H1 (cell line): ENCODE measurements around the gene OR5AS1. TPM values are rescaled to one million over a fixed set of nuclear protein-coding genes. Genes with fewer than 3 reads are reported as not detected.
"Not testable (repeated sequence)": the region's sequence is repeated elsewhere in the genome, so short reads cannot be mapped to it uniquely, and the experiment has no call there.

Experiments
- CTCF ChIA-PET: fragments of 300-600 bp; sonication (Branson Sonifier 250); formaldehyde crosslinking; loops from one replicate; lab custom pipeline; 2021; ENCODE audit not compliant: partially characterized antibody; lab: Charles Lee
- POLR2A ChIA-PET: fragments of 300-600 bp; sonication (Branson Sonifier 250); formaldehyde crosslinking; loops from one replicate; lab custom pipeline; 2021; ENCODE audit warnings: inconsistent platforms; ENCODE audit not compliant: partially characterized antibody; lab: Charles Lee
- DNase-seq, 2 experiments: peaks; one replicate each; pipeline versions ENCODE4 v3.0.0 to v3.0.0-alpha.2; 2010 to 2022; ENCODE audit warnings: low spot score in 2 of 2, low read depth in 1 of 2, mixed read lengths in 1 of 2
- FAIRE-seq: peaks from 2 replicates; lab custom pipeline; 2011; peaks lifted over from hg19 to GRCh38; lab: Jason Lieb, UNC
- H2AFZ ChIP-seq: 2 replicates; pipeline ENCODE4 v1.8.1; 2012; ENCODE audit warnings: low read length, inconsistent platforms
- H2AK5ac ChIP-seq: 2 replicates; pipeline ENCODE4 v1.6.1; 2013; ENCODE audit warnings: low read depth, low read length
- H2BK120ac ChIP-seq: replicated peaks from 2 replicates; pipeline ENCODE3; 2013; ENCODE audit warnings: low read depth, low read length, inconsistent platforms
- H2BK12ac ChIP-seq: 2 replicates; pipeline ENCODE4 v1.6.1; 2013; ENCODE audit warnings: low read depth, low read length
- H2BK15ac ChIP-seq: 2 replicates; pipeline ENCODE4 v1.6.1; 2013; ENCODE audit warnings: low read length
- H2BK20ac ChIP-seq: 2 replicates; pipeline ENCODE4 v1.6.1; 2013; ENCODE audit warnings: low read length
- H2BK5ac ChIP-seq: 2 replicates; pipeline ENCODE4 v1.6.1; 2013; ENCODE audit warnings: low read depth, low read length
- H3K14ac ChIP-seq: 2 replicates; pipeline ENCODE4 v1.6.1; 2013; ENCODE audit warnings: inconsistent platforms; ENCODE audit not compliant: insufficient read length
- H3K18ac ChIP-seq: 2 replicates; pipeline ENCODE4 v1.6.1; 2013; ENCODE audit warnings: low read length; ENCODE audit errors: extremely low read depth
- H3K23ac ChIP-seq: 2 replicates; pipeline ENCODE4 v1.6.1; 2013; ENCODE audit warnings: inconsistent platforms; ENCODE audit not compliant: insufficient read length
- H3K23me2 ChIP-seq: 2 replicates; pipeline ENCODE4 v1.6.1; 2013; ENCODE audit warnings: low read depth, low read length
- H3K27ac ChIP-seq: 2 replicates; pipeline ENCODE4 v1.6.1; 2011; ENCODE audit warnings: low read depth, low read length, inconsistent platforms
- H3K27me3 ChIP-seq, 4 experiments: replicated peaks in 1 of 4; 1 replicate in 1 of 4; 2 replicates in 3 of 4; pipeline versions ENCODE4 v1.6.1 to v1.8.1; 2011 to 2013; ENCODE audit warnings: low read length in 3 of 4, mild to moderate bottlenecking in 3 of 4, inconsistent platforms in 2 of 4, mixed read lengths in 2 of 4, moderate library complexity in 1 of 4; ENCODE audit not compliant: control insufficient read depth in 3 of 4, insufficient read depth in 3 of 4; ENCODE audit errors: extremely low read depth in 1 of 4
- H3K36me3 ChIP-seq, 4 experiments: 2 replicates each; pipeline versions ENCODE4 v1.6.1 to v1.8.1; 2011 to 2013; ENCODE audit warnings: mild to moderate bottlenecking in 4 of 4, low read length in 3 of 4, moderate library complexity in 2 of 4, control low read depth in 1 of 4, inconsistent platforms in 1 of 4; ENCODE audit not compliant: insufficient read depth in 4 of 4, control insufficient read depth in 2 of 4
- H3K4ac ChIP-seq: replicated peaks from 2 replicates; pipeline ENCODE3; 2013; ENCODE audit warnings: low read length, low read depth, mixed read lengths, inconsistent platforms; ENCODE audit not compliant: insufficient read length
- H3K4me1 ChIP-seq, 4 experiments: replicated peaks in 1 of 4; 1 replicate in 1 of 4; 2 replicates in 3 of 4; pipeline versions ENCODE4 v1.6.1 to v1.8.1; 2011 to 2013; ENCODE audit warnings: low read length in 3 of 4, inconsistent platforms in 2 of 4, mixed read lengths in 1 of 4; ENCODE audit not compliant: insufficient read depth in 4 of 4, control insufficient read depth in 3 of 4
- H3K4me2 ChIP-seq, 2 experiments: 2 replicates each; pipeline versions ENCODE4 v1.6.1 to v1.8.1; 2011 to 2013; ENCODE audit warnings: low read depth in 2 of 2, low read length in 2 of 2, control low read depth in 1 of 2, inconsistent platforms in 1 of 2, mild to moderate bottlenecking in 1 of 2; ENCODE audit not compliant: insufficient read depth in 1 of 2
- H3K4me3 ChIP-seq, 4 experiments: fragments of 200-600, 300-600 bp in 1 of 4; sonication (generic), shearing (Covaris generic), sonication (Bioruptor Twin) in 1 of 4; 2 replicates each; pipeline versions ENCODE4 v1.5.1 to v1.8.1; 2011 to 2016; ENCODE audit warnings: low read length in 4 of 4, low read depth in 3 of 4, control low read depth in 2 of 4, inconsistent platforms in 2 of 4, mild to moderate bottlenecking in 2 of 4, mixed read lengths in 1 of 4, moderate library complexity in 1 of 4; ENCODE audit not compliant: insufficient read depth in 2 of 4; ENCODE audit errors: extremely low read depth in 1 of 4
- H3K56ac ChIP-seq: replicated peaks from 2 replicates; pipeline ENCODE3; 2013; ENCODE audit warnings: low read depth, mild to moderate bottlenecking, mixed read lengths, low read length, inconsistent platforms; ENCODE audit not compliant: insufficient read length
- H3K79me1 ChIP-seq: 2 replicates; pipeline ENCODE4 v1.6.1; 2013; ENCODE audit warnings: low read depth, low read length, control low read depth
- H3K79me2 ChIP-seq, 2 experiments: 2 replicates each; pipeline versions ENCODE4 v1.6.1 to v1.8.1; 2012 to 2013; ENCODE audit warnings: low read length in 2 of 2, mild to moderate bottlenecking in 2 of 2, inconsistent platforms in 1 of 2; ENCODE audit not compliant: insufficient read depth in 2 of 2, control insufficient read depth in 1 of 2
- H3K9ac ChIP-seq, 4 experiments: replicated peaks in 1 of 4; 1 replicate in 1 of 4; 2 replicates in 3 of 4; pipeline versions ENCODE4 v1.6.1 to v1.8.1; 2011 to 2013; ENCODE audit warnings: low read depth in 3 of 4, low read length in 3 of 4, control low read depth in 2 of 4, mild to moderate bottlenecking in 2 of 4, moderate library complexity in 2 of 4, inconsistent platforms in 1 of 4; ENCODE audit errors: extremely low read depth in 1 of 4
- H3K9me3 ChIP-seq, 2 experiments: 2 replicates each; pipeline versions ENCODE4 v1.6.1 to v1.8.1; 2012 to 2013; ENCODE audit warnings: mild to moderate bottlenecking in 2 of 2, moderate library complexity in 2 of 2, control low read depth in 1 of 2, inconsistent platforms in 1 of 2, low read depth in 1 of 2, low read length in 1 of 2, mixed read lengths in 1 of 2; ENCODE audit not compliant: insufficient read depth in 2 of 2
- H4K20me1 ChIP-seq, 2 experiments: replicated peaks in 1 of 2; 2 replicates each; pipeline versions ENCODE3 to v1.8.1; 2011 to 2013; ENCODE audit warnings: inconsistent platforms in 2 of 2, low read length in 2 of 2, mild to moderate bottlenecking in 1 of 2; ENCODE audit not compliant: insufficient read depth in 2 of 2, control insufficient read depth in 1 of 2
- H4K5ac ChIP-seq: 2 replicates; pipeline ENCODE4 v1.6.1; 2013; ENCODE audit warnings: low read length, low read depth, mixed read lengths, inconsistent platforms; ENCODE audit not compliant: insufficient read length
- H4K8ac ChIP-seq: 2 replicates; pipeline ENCODE4 v1.8.0; 2013; ENCODE audit warnings: mild to moderate bottlenecking, moderate library complexity, low read length, inconsistent platforms; ENCODE audit not compliant: insufficient read depth; ENCODE audit errors: extremely low read depth
- H4K91ac ChIP-seq: replicated peaks from 2 replicates; pipeline ENCODE3; 2013; ENCODE audit warnings: low read length, mixed read lengths, inconsistent platforms; ENCODE audit not compliant: insufficient read length
- WGBS, 2 experiments: shearing (Covaris generic) in 1 of 2; methylation state at CpG; one replicate each; pipeline versions ENCODE4 v1.1.6 to v1.1.7; 2013 to 2015; ENCODE audit warnings: low lambda C conversion rate in 2 of 2, mixed read lengths in 2 of 2, inconsistent platforms in 1 of 2, low coverage in 1 of 2, missing lambda C conversion rate in 1 of 2; ENCODE audit not compliant: insufficient replicate concordance in 2 of 2, insufficient coverage in 1 of 2, insufficient read length in 1 of 2; ENCODE audit errors: extremely low coverage in 1 of 2, missing lambda C conversion rate in 1 of 2; 5-methylcytosine and 5-hydroxymethylcytosine counted together
- polyA plus RNA-seq, 7 experiments: library from polyadenylated mRNA; depleted of rRNA in 3 of 7; stranded (reverse) in 5 of 7; unstranded in 2 of 7; fragments of >200 nt in 5 of 7; fragments of 200-250 nt in 2 of 7; gene quantifications; 1 replicate in 5 of 7; 2 replicates in 1 of 7; 4 replicates in 1 of 7; pipeline versions ENCODE4 v1.2.1 to v1.2.3, GENCODE V29; 2011 to 2013; ENCODE audit warnings: missing spikeins in 2 of 7, mixed read lengths in 2 of 7
- total RNA-seq: library from RNA; stranded (reverse); fragmentation: NEBNext Ultra II Directional; extraction: Animal tissue kit (Norgen Biotek cat#: 25700); gene quantifications from 2 replicates; pipeline ENCODE4 v1.2.1, GENCODE V29; 2021

The OR5AS1 gene
- total and polyA plus RNA-seq, 2 of the 8 experiments (the other 6 are each of a cell fraction or from before 2014, with no cell fraction given): not detected

- Histone ChIP-seq H3K4me3 (peak overlapping the region in 1 of 4 experiments; percentile 12; a peak in 1 of 8 replicates), H3K4me2 (0 out of 4 replicates have a peak overlapping the region, but pooled peaks of 1 of the 2 experiments have one; percentile 2)
- H4K5ac ChIP-seq, CTCF ChIA-PET, H3K79me2 ChIP-seq, H3K14ac ChIP-seq, POLR2A ChIA-PET, H2AFZ ChIP-seq, H2BK12ac ChIP-seq, H2BK120ac ChIP-seq, H3K4ac ChIP-seq, H2AK5ac ChIP-seq, H3K23me2 ChIP-seq, H3K9me3 ChIP-seq, H3K9ac ChIP-seq, H4K20me1 ChIP-seq, H3K18ac ChIP-seq, H3K27ac ChIP-seq, H3K4me1 ChIP-seq, H4K8ac ChIP-seq, H2BK5ac ChIP-seq, H4K91ac ChIP-seq, H3K23ac ChIP-seq, H3K56ac ChIP-seq, H3K36me3 ChIP-seq, H2BK15ac ChIP-seq, H2BK20ac ChIP-seq, H3K79me1 ChIP-seq, H3K27me3 ChIP-seq: not testable (repeated sequence)
- FAIRE-seq: peak; percentile 57
- 52% methylated on average over 4 of the region's 4 CpGs; no CpG with 5 or more reads in 1 of the 2 experiments for WGBS, 2 experiments
- DNase-seq: peak in 1 of 2 experiments; percentile 10
These were observed 28.9 kb downstream of the OR5AS1 start for GRCh38 chr11:56056366-56056765.
